Activated naive CD4-positive, alpha-beta T cell treated with anti-CD3 and anti-CD28 coated beads for 36 hours (primary cell): ENCODE measurements around the gene PYGO2. TPM values are rescaled to one million over a fixed set of nuclear protein-coding genes. Genes with fewer than 3 reads are reported as not detected.
A peak's percentile ranks its signal among the peaks of the same experiment; 100 is the strongest.

Source experiments
- CTCF ChIA-PET: fragments of 350-600 bp; sonication (Branson Sonifier 250); formaldehyde crosslinking; loops from one replicate; lab custom pipeline; 2021; ENCODE audit warnings: antibody characterized with exemption; lab: Charles Lee
- DNase-seq: peaks from one replicate; pipeline ENCODE4 v3.0.0-alpha.2; 2020
- H3K27ac Mint-ChIP-seq: one replicate; pipeline ENCODE4 v1.8.0; 2021; ENCODE audit warnings: mild to moderate bottlenecking, mixed read lengths
- H3K27me3 Mint-ChIP-seq: one replicate; pipeline ENCODE4 v1.8.0; 2021; ENCODE audit warnings: low read depth, mixed read lengths
- H3K36me3 Mint-ChIP-seq: one replicate; pipeline ENCODE4 v1.8.0; 2021; ENCODE audit warnings: low read depth, mixed read lengths
- H3K4me1 Mint-ChIP-seq: one replicate; pipeline ENCODE4 v1.8.0; 2021; ENCODE audit warnings: low read depth, mixed read lengths
- H3K4me3 Mint-ChIP-seq: one replicate; pipeline ENCODE4 v1.8.0; 2021; ENCODE audit warnings: mild to moderate bottlenecking, moderate library complexity, mixed read lengths
- H3K9me3 Mint-ChIP-seq: one replicate; pipeline ENCODE4 v1.8.0; 2021; ENCODE audit warnings: mixed read lengths
- intact Hi-C: fragments of 100-400 bp; cut with micrococcal nuclease; formaldehyde crosslinking; loops from one replicate; pipeline ENCODE4 v1.15.1; 2023
- total RNA-seq, 2 experiments: library from RNA; stranded (reverse); gene quantifications; one replicate each; pipeline ENCODE4 v1.2.3, GENCODE V29; 2021

PYGO2 gene
- total RNA-seq, 2 experiments from 2014 or later, result 35.6 to 36.3 TPM

GRCh38 chr1:154974102-154974807, 12.7 kb upstream of the PYGO2 start, which contains the start of gene CKS1B:
Gene CKS1B, plus strand, starts transcription at chr1:154974681. Its CDS starts 65 bp downstream, at chr1:154974746.
- Mint-ChIP-seq H3K27me3 (no peaks in the 10 kb centered on the region), H3K4me3 (no peak within 1 kb of the TSS), H3K36me3 (peaks cover 25% of the 10 kb centered on the region), H3K4me1 (peaks cover 32% of the 10 kb centered on the region), H3K27ac (no peak within 1 kb of the TSS), H3K9me3 (no peaks in the 10 kb centered on the region)
- DNase-seq, result peak; percentile 99
- intact Hi-C loops, result loop anchor here (1.0 to 5.0 kb wide), 11 partner anchors 9 to 218 kb away; partner anchors contain the start of genes EFNA4, FLAD1, PMVK and PYGO2
- CTCF ChIA-PET, result interaction anchor here (0.6 to 1.5 kb wide), 4 partner anchors 13 to 49 kb away, joined by 3 to 5 read pairs (median 4); partner anchors contain the start of gene PYGO2

- no peaks in the 10 kb centered on the region for H3K9me3 Mint-ChIP-seq
- intact Hi-C loops, result loop anchor here (1.0 to 5.0 kb wide), 11 partner anchors 10 to 219 kb away; partner anchors contain the start of genes EFNA4, FLAD1, PMVK and PYGO2
- no peak overlapping the region for H3K27ac Mint-ChIP-seq
- H3K36me3 Mint-ChIP-seq, result peaks cover 22% of the 10 kb centered on the region
- CTCF ChIA-PET, result interaction anchor here (0.6 to 1.5 kb wide), 3 partner anchors 12 to 31 kb away, joined by 3 to 5 read pairs (median 4); partner anchors contain the start of gene PYGO2
- DNase-seq, result peak; percentile 99
- no peak overlapping the region for H3K4me3 Mint-ChIP-seq
- H3K27me3 Mint-ChIP-seq, result no peaks in the 10 kb centered on the region
- H3K4me1 Mint-ChIP-seq, result peaks cover 35% of the 10 kb centered on the region
These were observed 11.9 kb upstream of the PYGO2 start for GRCh38 chr1:154973344-154974101.

- intact Hi-C loops, result loop anchor here (5.0 kb wide), 1 partner anchor 220 kb away; no protein-coding TSS in a partner anchor
- no peak overlapping the region for H3K4me3 Mint-ChIP-seq
- peak overlapping the region; percentile 82 for H3K27ac Mint-ChIP-seq
- DNase-seq, result no peak
- peaks cover 19% of the 10 kb centered on the region for H3K36me3 Mint-ChIP-seq
- CTCF ChIA-PET, result interaction anchor here (1.6 kb wide), 1 partner anchor 78 kb away, joined by 6 read pairs; the partner anchor contains the start of gene ADAM15
- H3K4me1 Mint-ChIP-seq, result peaks cover 32% of the 10 kb centered on the region
- no peaks in the 10 kb centered on the region for H3K27me3 Mint-ChIP-seq
- no peaks in the 10 kb centered on the region for H3K9me3 Mint-ChIP-seq
These were observed 11.1 kb upstream of the PYGO2 start for GRCh38 chr1:154972517-154973343.

GRCh38 chr1:154972213-154972516, 10.6 kb upstream of the PYGO2 start:
- CTCF ChIA-PET, result interaction anchor here (0.8 to 1.7 kb wide), 4 partner anchors 10 to 108 kb away, joined by 3 to 13 read pairs (median 5); partner anchors contain the start of genes ADAM15 and PYGO2
- intact Hi-C loops, result loop anchor here (5.0 kb wide), 1 partner anchor 220 kb away; no protein-coding TSS in a partner anchor
- Mint-ChIP-seq H3K4me3 (no peak overlapping the region), H3K9me3 (no peaks in the 10 kb centered on the region), H3K36me3 (peaks cover 18% of the 10 kb centered on the region), H3K4me1 (peaks cover 31% of the 10 kb centered on the region), H3K27me3 (no peaks in the 10 kb centered on the region), H3K27ac (peak overlapping the region; percentile 82)
- no peak for DNase-seq

- intact Hi-C loops, result loop anchor here (5.0 kb wide), 1 partner anchor 221 kb away; no protein-coding TSS in a partner anchor
- DNase-seq, result no peak
- Mint-ChIP-seq H3K36me3 (peaks cover 20% of the 10 kb centered on the region), H3K27ac (peak overlapping the region; percentile 74), H3K4me3 (no peak overlapping the region), H3K27me3 (no peaks in the 10 kb centered on the region), H3K9me3 (no peaks in the 10 kb centered on the region), H3K4me1 (peaks cover 32% of the 10 kb centered on the region)
- CTCF ChIA-PET, result interaction anchor here (0.8 to 1.7 kb wide), 7 partner anchors 10 to 120 kb away, joined by 3 to 13 read pairs (median 5); partner anchors contain the start of genes ADAM15, PBXIP1 and PYGO2
These were observed 9.9 kb upstream of the PYGO2 start for GRCh38 chr1:154971341-154971998.

- Mint-ChIP-seq H3K27ac (peak within 1 kb of the TSS; percentile 74), H3K9me3 (no peaks in the 10 kb centered on the region), H3K36me3 (peaks cover 17% of the 10 kb centered on the region), H3K4me3 (no peak within 1 kb of the TSS), H3K4me1 (peaks cover 32% of the 10 kb centered on the region), H3K27me3 (no peaks in the 10 kb centered on the region)
- intact Hi-C loops, result loop anchor here (5.0 kb wide), 1 partner anchor 222 kb away; no protein-coding TSS in a partner anchor
- CTCF ChIA-PET, result interaction anchor here (0.6 to 1.7 kb wide), 11 partner anchors 9 to 364 kb away, joined by 3 to 13 read pairs (median 5); partner anchors contain the start of genes ADAM15, PBXIP1 and PYGO2
- DNase-seq, result peak; percentile 43
These were observed 9.2 kb upstream of the PYGO2 start, which contains the start of gene SHC1 for GRCh38 chr1:154970631-154971340. Gene SHC1, minus strand, starts transcription at chr1:154970747. Its CDS starts 221 bp downstream, at chr1:154970526.

GRCh38 chr1:154969860-154970452, 8.4 kb upstream of the PYGO2 start:
- Mint-ChIP-seq H3K9me3 (no peaks in the 10 kb centered on the region), H3K27ac (peak overlapping the region; percentile 32)
- intact Hi-C loops, result loop anchor here (5.0 kb wide), 1 partner anchor 222 kb away; no protein-coding TSS in a partner anchor

GRCh38 chr1:154969246-154969645, 7.7 kb upstream of the PYGO2 start:
- no peak for DNase-seq
- peaks cover 34% of the 10 kb centered on the region for H3K4me1 Mint-ChIP-seq
- H3K36me3 Mint-ChIP-seq, result peaks cover 19% of the 10 kb centered on the region
- H3K4me3 Mint-ChIP-seq, result no peak overlapping the region
- CTCF ChIA-PET, result interaction anchor here (1.1 kb wide), 1 partner anchor 20 kb away, joined by 3 read pairs; no protein-coding TSS in a partner anchor
- no peaks in the 10 kb centered on the region for H3K9me3 Mint-ChIP-seq
- intact Hi-C loops, result no loop called here
- H3K27me3 Mint-ChIP-seq, result no peaks in the 10 kb centered on the region
- H3K27ac Mint-ChIP-seq, result peak overlapping the region; percentile 68

More at GRCh38 chr1:154969860-154970452, 8.4 kb upstream of the PYGO2 start:
- peaks cover 17% of the 10 kb centered on the region for H3K36me3 Mint-ChIP-seq
- no peak for DNase-seq
- CTCF ChIA-PET, result interaction anchor here (0.5 to 1.6 kb wide), 9 partner anchors 14 to 520 kb away, joined by 3 to 9 read pairs (median 3); partner anchors contain the start of genes ADAM15 and PBXIP1
- H3K4me1 Mint-ChIP-seq, result peaks cover 32% of the 10 kb centered on the region
- H3K27me3 Mint-ChIP-seq, result no peaks in the 10 kb centered on the region
- H3K4me3 Mint-ChIP-seq, result no peak overlapping the region

GRCh38 chr1:154968731-154969130, 7.1 kb upstream of the PYGO2 start:
- Mint-ChIP-seq H3K27ac (peak overlapping the region; percentile 68), H3K27me3 (no peaks in the 10 kb centered on the region), H3K4me3 (no peak overlapping the region), H3K9me3 (no peaks in the 10 kb centered on the region), H3K4me1 (peaks cover 37% of the 10 kb centered on the region), H3K36me3 (peaks cover 22% of the 10 kb centered on the region)
- intact Hi-C loops, result no loop called here
- no peak for DNase-seq
- CTCF ChIA-PET, result no interaction called here

- H3K27me3 Mint-ChIP-seq, result no peaks in the 10 kb centered on the region
- peak overlapping the region; percentile 16 for H3K27ac Mint-ChIP-seq
- DNase-seq, result no peak
- CTCF ChIA-PET, result interaction anchor here (2.7 kb wide), 1 partner anchor 32 kb away, joined by 7 read pairs; no protein-coding TSS in a partner anchor
- peaks cover 42% of the 10 kb centered on the region for H3K4me1 Mint-ChIP-seq
- no peak overlapping the region for H3K4me3 Mint-ChIP-seq
- no peaks in the 10 kb centered on the region for H3K9me3 Mint-ChIP-seq
- intact Hi-C loops, result no loop called here
- peaks cover 24% of the 10 kb centered on the region for H3K36me3 Mint-ChIP-seq
These were observed 5.9 kb upstream of the PYGO2 start for GRCh38 chr1:154967331-154967950.
